ENCODE measurements around the gene MTRR.

- TF ChIP-seq TAF1 (IDR thresholded peaks at IDR 0.05; ENCODE audit: control insufficient read depth, extremely low read depth, insufficient read depth, low read length, severe bottlenecking) (no peak), NCOA1 (IDR thresholded peaks at IDR 0.05; ENCODE audit: low read depth) (no peak), AFF4 (CRISPR knock-in tag; IDR thresholded peaks at IDR 0.05) (no peak)
These were observed 41.3 kb upstream of the MTRR start for GRCh38 chr5:7827610-7828009.

Data from K562 (cell line).